Thymus (tissue), 11 donors: ENCODE data around the gene PELI1. TPM values are rescaled to one million over a fixed set of nuclear protein-coding genes. Genes with fewer than 3 reads are reported as not detected.

ENCODE experiments used
- DNase-seq, 9 donors: peaks; one replicate each; pipeline ENCODE4 v3.0.0-alpha.2; 2013; ENCODE audit warnings: low spot score in 9 of 9, low read depth in 6 of 9, missing footprints in 1 of 9
- H3K27ac ChIP-seq, 2 donors: one replicate each; pipeline ENCODE4 v1.5.1; 2013; ENCODE audit warnings: control low read depth in 1 of 2, low read depth in 1 of 2, low read length in 1 of 2, mild to moderate bottlenecking in 1 of 2, moderate library complexity in 1 of 2
- H3K27me3 ChIP-seq, 2 donors: one replicate each; pipeline ENCODE4 v1.5.1; 2013; ENCODE audit warnings: low read length in 1 of 2; ENCODE audit not compliant: control insufficient read depth in 2 of 2, insufficient read depth in 1 of 2
- H3K36me3 ChIP-seq, 2 donors: one replicate each; pipeline ENCODE4 v1.5.1; 2013; ENCODE audit warnings: low read length in 1 of 2, mild to moderate bottlenecking in 1 of 2, moderate library complexity in 1 of 2; ENCODE audit not compliant: control insufficient read depth in 2 of 2, insufficient read depth in 2 of 2
- H3K4me1 ChIP-seq, 2 donors: one replicate each; pipeline ENCODE4 v1.5.1; 2013; ENCODE audit warnings: low read length in 2 of 2; ENCODE audit not compliant: control insufficient read depth in 2 of 2, insufficient read depth in 2 of 2
- H3K4me3 ChIP-seq, 2 donors: one replicate each; pipeline ENCODE4 v1.5.1; 2013; ENCODE audit warnings: low read length in 2 of 2, control low read depth in 1 of 2, mild to moderate bottlenecking in 1 of 2
- H3K9me3 ChIP-seq, 2 donors: one replicate each; pipeline ENCODE4 v1.5.1; 2013; ENCODE audit warnings: low read length in 1 of 2, mild to moderate bottlenecking in 1 of 2; ENCODE audit not compliant: control insufficient read depth in 2 of 2, insufficient read depth in 1 of 2
- WGBS: extraction: QIAGEN DNeasy Blood & Tissue Kit; methylation state at CpG from one replicate; pipeline ENCODE4 v1.1.7; 2013; 5-methylcytosine and 5-hydroxymethylcytosine counted together
- polyA plus RNA-seq: library from polyadenylated mRNA; stranded (reverse); fragments of 200-250 nt; gene quantifications from one replicate; pipeline ENCODE4 v1.2.3, GENCODE V29; 2013
- total RNA-seq: library from RNA; stranded (reverse); fragments of 120-200 nt; gene quantifications from one replicate; pipeline ENCODE4 v1.2.4, GENCODE V29; 2013
- donor health status: healthy.

Gene PELI1
- total and polyA plus RNA-seq, 2 donors, result 33.9 to 61.2 TPM

DNA sequence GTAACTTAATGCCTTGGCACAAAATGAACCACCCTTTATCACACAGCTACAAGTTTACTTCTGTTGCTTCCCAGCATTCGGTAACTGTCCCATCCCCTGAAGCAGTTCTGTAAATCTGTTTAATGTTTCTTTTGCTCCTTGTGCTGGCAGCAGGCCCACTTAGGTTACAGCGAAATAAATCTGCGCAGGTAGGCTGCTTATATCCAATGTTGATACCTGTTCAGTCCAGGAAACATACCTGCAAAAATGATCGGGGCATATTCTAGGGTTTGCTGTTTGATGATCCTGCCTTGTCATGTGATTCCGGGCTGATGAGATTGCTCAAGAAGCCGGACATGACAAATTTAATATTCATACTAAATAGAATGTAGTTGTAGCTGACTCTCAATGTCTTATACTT lies 23.3 kb downstream of the PELI1 start:
- Histone ChIP-seq H3K27ac (no peak overlapping the region), H3K27me3 (no peaks in the 10 kb centered on the region), H3K4me1 (no peaks in the 10 kb centered on the region), H3K9me3 (no peaks in the 10 kb centered on the region), H3K36me3 (peaks cover 0 to 7% of the 10 kb centered on the region in 2 donors), H3K4me3 (no peak overlapping the region)
- no peak for DNase-seq
- 95% methylated on average over 6 of the region's 6 CpGs for WGBS

DNA sequence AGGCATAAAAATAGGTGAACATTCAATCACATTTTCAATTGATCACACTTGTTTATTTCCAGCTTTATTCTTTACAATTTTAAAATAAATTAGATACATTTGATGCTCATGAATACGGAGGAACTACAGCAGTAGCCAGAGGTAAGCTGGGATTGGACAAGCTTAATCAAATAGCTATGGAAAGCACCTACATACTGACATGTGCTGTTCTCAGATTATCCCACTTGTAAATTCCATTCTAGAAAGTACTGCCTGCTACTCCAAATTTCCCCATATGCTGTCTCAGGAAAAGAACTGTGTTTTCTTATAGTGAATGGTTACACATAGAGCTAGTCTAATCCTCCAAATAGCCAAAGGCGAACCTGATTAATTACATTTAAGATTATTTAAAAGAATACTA lies 24.2 kb downstream of the PELI1 start:
- Histone ChIP-seq H3K27me3 (no peaks in the 10 kb centered on the region), H3K36me3 (peaks cover 0 to 4% of the 10 kb centered on the region in 2 donors), H3K4me1 (peaks cover 1 to 2% of the 10 kb centered on the region in 2 donors), H3K4me3 (no peak overlapping the region), H3K27ac (no peak overlapping the region), H3K9me3 (no peaks in the 10 kb centered on the region)
- WGBS, result 96% methylated on average over 2 of the region's 2 CpGs
- DNase-seq, result no peak

DNA sequence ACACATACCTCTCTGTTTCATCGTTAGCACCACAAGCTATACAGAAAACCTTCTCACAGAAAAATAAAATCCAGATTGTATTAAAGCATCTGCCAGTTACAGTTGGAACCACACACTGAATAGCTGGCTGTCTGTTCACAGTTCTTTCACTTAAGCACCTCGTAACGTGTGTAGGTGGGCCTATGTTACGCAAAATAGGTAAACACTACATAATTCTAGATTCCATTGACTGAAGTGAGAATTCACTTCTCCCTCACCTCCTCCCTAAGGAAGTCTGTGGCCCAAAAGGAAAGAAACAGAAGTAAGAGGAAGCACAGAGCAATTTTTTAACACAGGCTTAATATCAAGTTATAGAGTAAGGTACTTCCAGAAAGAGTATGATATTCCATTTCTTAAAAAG lies 24.9 kb downstream of the PELI1 start:
- Histone ChIP-seq H3K4me3 (no peak overlapping the region), H3K36me3 (peaks cover 0 to 4% of the 10 kb centered on the region in 2 donors), H3K27me3 (no peaks in the 10 kb centered on the region), H3K27ac (no peak overlapping the region), H3K4me1 (peaks cover 6 to 8% of the 10 kb centered on the region in 2 donors), H3K9me3 (no peaks in the 10 kb centered on the region)
- WGBS, result 89% methylated on average over 4 of the region's 4 CpGs
- no peak for DNase-seq

DNA sequence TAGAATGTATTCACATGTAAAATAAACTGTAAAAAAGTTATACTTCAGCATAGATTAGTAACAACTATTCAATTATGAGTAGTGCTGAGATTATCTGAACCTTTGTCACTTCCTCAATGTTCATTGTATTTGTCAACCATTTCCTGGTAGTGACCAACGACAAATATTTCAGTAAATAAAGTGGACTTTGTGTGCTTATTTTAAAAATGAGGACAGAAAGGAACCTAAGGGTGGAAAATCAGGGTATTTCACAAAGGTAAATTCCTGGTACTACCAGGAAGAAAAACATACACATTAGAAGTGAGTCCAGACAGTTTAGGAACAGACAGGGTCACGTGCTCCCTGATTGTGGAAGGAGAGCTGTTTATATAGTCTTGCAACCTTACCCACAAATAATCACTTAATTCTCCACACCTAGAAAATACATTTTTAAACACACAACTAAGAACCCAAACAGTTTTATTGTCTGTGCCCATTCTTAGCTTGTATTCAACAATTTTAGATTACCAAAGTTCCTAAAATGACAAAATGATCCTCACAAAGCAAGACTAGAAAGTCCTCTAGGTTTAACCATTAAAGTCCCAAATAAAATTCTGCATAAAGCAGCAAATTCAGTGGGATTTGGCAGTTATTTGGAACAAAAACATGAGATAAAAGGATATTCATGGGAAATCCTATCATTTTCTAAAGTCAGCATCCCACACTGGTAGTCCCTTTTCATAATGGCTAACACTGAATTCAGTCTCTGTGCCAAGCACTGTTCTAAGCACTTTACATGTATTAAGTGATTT lies 28.2 kb downstream of the PELI1 start:
- no peaks in the 10 kb centered on the region for H3K27me3 ChIP-seq
- no peak overlapping the region for H3K27ac ChIP-seq
- H3K4me3 ChIP-seq, result no peak overlapping the region
- peaks cover 7 to 9% of the 10 kb centered on the region in 2 donors for H3K4me1 ChIP-seq
- peaks cover 0 to 3% of the 10 kb centered on the region in 2 donors for H3K36me3 ChIP-seq
- WGBS, result 79% methylated on average over 2 of the region's 2 CpGs
- H3K9me3 ChIP-seq, result no peaks in the 10 kb centered on the region
- no peak for DNase-seq

DNA sequence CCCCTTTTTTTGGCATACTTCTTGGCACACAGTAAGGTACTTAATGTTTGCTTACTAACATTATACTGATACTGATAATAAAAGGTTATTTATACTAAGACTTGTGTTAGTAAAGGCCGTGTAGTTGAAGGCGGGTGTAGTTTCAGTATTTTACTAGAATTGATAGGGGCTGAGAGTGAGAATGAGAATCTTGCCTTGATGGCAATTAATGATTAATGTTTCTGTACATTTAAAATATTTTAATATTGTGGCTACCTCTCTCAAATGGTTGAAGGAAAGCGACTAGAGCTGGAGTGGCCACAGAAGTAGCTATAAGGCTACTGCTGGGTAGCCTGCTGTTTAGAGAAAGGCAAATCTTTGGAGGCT lies 29.3 kb downstream of the PELI1 start:
- peaks cover 7 to 11% of the 10 kb centered on the region in 2 donors for H3K4me1 ChIP-seq
- no peak for DNase-seq
- 95% methylated on average over 3 of the region's 3 CpGs for WGBS
- no peaks in the 10 kb centered on the region for H3K36me3 ChIP-seq
- H3K4me3 ChIP-seq, result no peak overlapping the region
- H3K27me3 ChIP-seq, result no peaks in the 10 kb centered on the region
- H3K9me3 ChIP-seq, result no peaks in the 10 kb centered on the region
- H3K27ac ChIP-seq, result peak overlapping the region in 1 of 2 donors; percentile 39

DNA sequence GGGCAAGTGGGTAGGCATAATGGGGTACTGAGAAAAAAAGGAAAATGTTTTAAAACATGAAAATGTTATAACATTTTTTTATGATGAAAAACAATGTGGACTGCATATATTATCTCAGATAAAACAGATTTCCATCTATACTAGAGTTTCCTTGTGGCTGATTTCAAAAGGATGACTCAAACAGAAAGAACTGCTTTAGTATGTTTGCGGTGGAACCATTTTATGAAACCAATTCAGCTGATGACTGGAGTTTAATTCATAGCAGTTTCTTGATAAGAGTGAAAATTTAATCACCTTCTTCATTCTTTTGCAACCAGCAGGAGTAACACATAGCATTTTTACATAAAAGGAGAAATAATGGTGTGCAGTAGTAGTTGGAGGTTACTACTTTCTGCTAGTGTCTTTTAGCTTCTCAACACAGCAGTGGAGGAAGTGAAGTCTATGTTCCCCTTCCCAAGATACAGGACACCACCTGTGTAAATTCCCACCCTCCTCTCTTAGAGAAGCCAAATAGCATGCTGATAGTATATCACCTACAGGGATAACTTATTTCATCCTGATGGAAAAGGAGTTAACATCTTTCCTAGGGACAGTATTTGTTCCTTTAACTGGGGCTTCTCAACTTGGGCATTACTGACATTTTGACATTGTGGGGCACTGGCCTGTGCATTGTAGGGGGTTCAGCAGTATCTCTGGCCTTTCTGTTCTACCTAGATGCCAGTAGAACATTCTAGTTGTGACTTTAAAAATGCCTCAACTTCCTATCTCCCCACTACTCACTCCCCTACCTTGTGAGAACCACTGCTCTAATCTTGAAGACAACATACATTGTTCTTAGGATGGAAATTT lies 29.9 kb downstream of the PELI1 start:
- Histone ChIP-seq H3K27me3 (no peaks in the 10 kb centered on the region), H3K27ac (peak overlapping the region; percentile 39 to 52), H3K9me3 (no peaks in the 10 kb centered on the region), H3K36me3 (no peaks in the 10 kb centered on the region), H3K4me3 (no peak overlapping the region), H3K4me1 (peaks cover 7 to 12% of the 10 kb centered on the region in 2 donors)
- peak in 3 of 9 donors; percentile 6 to 51 (median 32) for DNase-seq
- WGBS, result 53% methylated on average over 1 of the region's 1 CpG

DNA sequence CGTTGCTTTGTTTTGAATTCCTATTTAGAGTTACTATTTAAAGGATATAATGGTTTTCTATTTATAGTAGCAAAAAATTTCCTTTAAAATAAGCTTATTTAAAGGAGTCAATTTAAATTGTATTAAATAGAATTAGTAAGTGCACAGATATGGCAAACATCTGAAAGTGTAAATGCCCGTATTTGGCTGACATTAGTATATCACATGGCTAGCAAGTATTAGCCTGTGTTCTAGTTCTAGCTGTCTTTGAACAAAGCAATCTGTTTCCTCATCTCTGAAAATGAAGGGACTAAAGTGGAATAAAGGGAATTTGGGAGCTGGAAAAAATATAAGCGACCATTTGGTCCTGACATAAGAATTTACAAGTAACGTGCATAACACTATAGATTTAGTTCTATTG lies 32.2 kb downstream of the PELI1 start:
- H3K36me3 ChIP-seq, result peaks cover 11 to 14% of the 10 kb centered on the region in 2 donors
- no peak overlapping the region for H3K27ac ChIP-seq
- no peak for DNase-seq
- H3K4me1 ChIP-seq, result peaks cover 7 to 20% of the 10 kb centered on the region in 2 donors
- H3K27me3 ChIP-seq, result no peaks in the 10 kb centered on the region
- no peak overlapping the region for H3K4me3 ChIP-seq
- no peaks in the 10 kb centered on the region for H3K9me3 ChIP-seq
- 95% methylated on average over 4 of the region's 4 CpGs for WGBS

DNA sequence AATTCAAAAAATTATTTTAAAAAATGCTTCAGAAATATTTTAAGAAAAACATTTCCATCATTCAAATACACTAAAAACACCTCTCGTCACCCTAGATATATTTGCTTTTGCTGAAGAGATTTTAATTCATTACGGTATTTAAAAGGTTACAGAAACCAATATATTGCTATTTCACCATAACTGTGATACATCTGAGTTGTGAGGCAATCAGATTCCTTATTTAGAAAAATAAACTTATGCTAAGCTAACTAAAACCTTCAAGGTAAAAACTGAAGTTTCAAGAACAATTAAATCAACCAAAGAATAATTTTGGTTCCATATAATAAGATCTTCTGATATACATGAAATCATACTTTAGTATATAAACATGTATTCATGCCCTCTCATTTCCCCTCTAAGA lies 32.8 kb downstream of the PELI1 start:
- WGBS, result 96% methylated on average over 2 of the region's 2 CpGs
- no peaks in the 10 kb centered on the region for H3K27me3 ChIP-seq
- peaks cover 7 to 20% of the 10 kb centered on the region in 2 donors for H3K4me1 ChIP-seq
- no peak overlapping the region for H3K4me3 ChIP-seq
- H3K36me3 ChIP-seq, result peaks cover 17 to 20% of the 10 kb centered on the region in 2 donors
- no peak overlapping the region for H3K27ac ChIP-seq
- no peaks in the 10 kb centered on the region for H3K9me3 ChIP-seq
- DNase-seq, result no peak

DNA sequence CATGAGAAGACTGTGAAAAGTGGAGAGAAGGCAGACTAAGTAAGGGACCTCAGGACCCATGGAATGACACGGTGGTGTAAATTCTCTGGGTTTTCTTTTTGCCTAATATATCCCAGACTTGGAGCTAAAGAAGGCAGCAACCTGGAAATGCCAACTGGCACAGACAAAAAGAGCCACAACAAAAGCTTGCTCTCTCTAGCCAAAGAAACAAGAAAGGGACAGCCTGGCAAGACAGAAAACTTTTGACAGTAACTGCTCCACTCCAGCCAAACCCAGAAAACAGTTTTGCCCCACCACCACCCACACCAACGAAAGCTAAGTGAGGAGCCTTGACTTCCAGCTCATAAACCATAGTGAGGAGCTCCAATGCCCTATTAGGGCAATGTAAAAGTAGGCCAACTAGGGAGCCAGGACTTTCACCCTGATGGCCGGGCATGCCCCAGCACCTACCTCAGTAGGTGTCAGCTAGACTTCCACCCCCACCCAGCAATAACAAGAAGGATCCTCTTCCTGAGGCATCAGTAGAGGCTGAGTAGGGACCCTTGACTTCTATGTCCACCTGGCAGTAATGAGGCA lies 35.5 kb downstream of the PELI1 start:
- H3K4me1 ChIP-seq, result peaks cover 0 to 11% of the 10 kb centered on the region in 2 donors
- H3K27ac ChIP-seq, result no peak overlapping the region
- no peak overlapping the region for H3K4me3 ChIP-seq
- no peaks in the 10 kb centered on the region for H3K9me3 ChIP-seq
- H3K27me3 ChIP-seq, result no peaks in the 10 kb centered on the region
- DNase-seq, result no peak
- WGBS, result 95% methylated on average over 3 of the region's 3 CpGs
- peaks cover 23 to 41% of the 10 kb centered on the region in 2 donors for H3K36me3 ChIP-seq
